K562 (cell line): ENCODE measurements around the gene OLFML3. TPM values are rescaled to one million over a fixed set of nuclear protein-coding genes. Genes with fewer than 3 reads are reported as not detected.

Source experiments
- AFF1 ChIP-seq, 2 experiments: fragments of 450-650 bp; IDR thresholded peaks; 2 replicates each; pipeline ENCODE4 v1.6.1; 2018; ENCODE audit warnings: mild to moderate bottlenecking in 2 of 2, low read depth in 1 of 2; ENCODE audit not compliant: partially characterized antibody in 2 of 2
- BCOR ChIP-seq: fragments of 450-650 bp; IDR thresholded peaks from 2 replicates; pipeline ENCODE4 v1.6.1; 2016
- FOXA3 ChIP-seq, 2 experiments: fragments of 450-650 bp in 1 of 2; sonication (generic) in 1 of 2; formaldehyde crosslinking; IDR thresholded peaks in 1 of 2; conservative IDR thresholded peaks in 1 of 2; 2 replicates each; pipeline versions ENCODE4 v1.4.0 to v1.8.0; 2020 to 2022; ENCODE audit warnings: mild to moderate bottlenecking in 2 of 2, missing genetic modification reagents in 1 of 2
- FUS ChIP-seq: fragments of 200-400 bp; formaldehyde crosslinking; optimal IDR thresholded peaks from 2 replicates; pipeline ENCODE3; 2017; ENCODE audit warnings: low read depth, low read length
- MTA3 ChIP-seq: fragments of 450-650 bp; formaldehyde crosslinking; IDR thresholded peaks from 2 replicates; pipeline ENCODE4 v1.6.1; 2017; ENCODE audit warnings: mild to moderate bottlenecking, borderline replicate concordance
- MXI1 ChIP-seq: IDR thresholded peaks from 2 replicates; pipeline ENCODE4 v1.6.1; 2011; ENCODE audit warnings: low read depth, mild to moderate bottlenecking, improper control_type of control experiment, low read length
- NFRKB ChIP-seq: fragments of 450-650 bp; IDR thresholded peaks from 2 replicates; pipeline ENCODE4 v1.6.1; 2016; ENCODE audit warnings: low read depth
- POLR2G ChIP-seq: fragments of 200-400 bp; formaldehyde crosslinking; IDR thresholded peaks from 2 replicates; pipeline ENCODE4 v1.6.1; 2017; ENCODE audit warnings: low read depth, mild to moderate bottlenecking, antibody characterized with exemption, low read length, moderate library complexity
- SFPQ ChIP-seq: fragments of 200-400 bp; formaldehyde crosslinking; IDR thresholded peaks from 2 replicates; pipeline ENCODE4 v1.6.1; 2017; ENCODE audit warnings: mild to moderate bottlenecking, low read depth, low read length, moderate library complexity
- TCFL5 ChIP-seq: fragments of 250-450 bp; sonication (Bioruptor Pico); conservative IDR thresholded peaks from 2 replicates; pipeline ENCODE4 v1.6.1; 2021; ENCODE audit warnings: mild to moderate bottlenecking, moderate library complexity, matching md5 sums
- polyA plus RNA-seq, 8 experiments: library from polyadenylated mRNA; depleted of rRNA in 4 of 8; stranded (reverse) in 5 of 8; unstranded in 3 of 8; fragments of >200 nt; fragmentation: Nextera tagmentation in 2 of 8; fragmentation: Illumina TruSeq in 1 of 8; extraction: Ambion mirVana in 2 of 8; extraction: Trizol in 1 of 8; gene quantifications; 2 replicates each; pipeline versions ENCODE4 v1.2.1 to v1.2.3, GENCODE V29; 2011 to 2014; ENCODE audit warnings: inconsistent platforms in 1 of 8, missing spikeins in 1 of 8
- total RNA-seq, 7 experiments: library from RNA; depleted of rRNA in 6 of 7; stranded (reverse); fragments of >200 nt in 6 of 7; fragmentation: Illumina TruSeq in 2 of 7; extraction: Trizol in 2 of 7; gene quantifications; 2 replicates each; pipeline versions ENCODE4 v1.2.1 to v1.2.3, GENCODE V29; 2011 to 2021; ENCODE audit warnings: low replicate concordance in 1 of 7
- TF ChIP-seq, protein P1 (sequence below): fragments of 450-650 bp; IDR thresholded peaks from 2 replicates; pipeline ENCODE4 v1.6.1; 2017; ENCODE audit warnings: antibody characterized with exemption, mild to moderate bottlenecking
- TF ChIP-seq, protein P2 (sequence below): fragments of 150-350 bp; IDR thresholded peaks from 2 replicates; pipeline ENCODE4 v1.6.1; 2014; ENCODE audit warnings: low read depth, mild to moderate bottlenecking, low read length, borderline replicate concordance

OLFML3 gene
- total and polyA plus RNA-seq, 9 of the 15 experiments (the other 6 are each of a cell fraction or from before 2014, with no cell fraction given), result 0.07 to 0.13 (median 0.07) TPM; not detected in 6

GRCh38 chr1:113929750-113930498, 49.4 kb upstream of the OLFML3 start (continued):
- TF ChIP-seq AFF1 (IDR thresholded peaks at IDR 0.05; ENCODE audit: low read depth in 1 of 2, partially characterized antibody in 2 of 2) (no peak), FUS (peak; percentile 15), TCFL5 (no peak), SFPQ (no peak), MTA3 (peak; percentile 43; the same call in 1 of the 2 replicates), BCOR (peak; percentile 18; the same call in 1 of the 2 replicates), POLR2G (peak; percentile 86), NFRKB (no peak), MXI1 (no peak), FOXA3 (CRISPR knock-in tag; conservative IDR thresholded peaks at IDR 0.05 in 1 of 2, IDR thresholded peaks at IDR 0.05 in 1 of 2) (0 out of 4 replicates have a peak, but pooled peaks of 1 of the 2 experiments have one; percentile 17)
- TF ChIP-seq, protein P1, sequence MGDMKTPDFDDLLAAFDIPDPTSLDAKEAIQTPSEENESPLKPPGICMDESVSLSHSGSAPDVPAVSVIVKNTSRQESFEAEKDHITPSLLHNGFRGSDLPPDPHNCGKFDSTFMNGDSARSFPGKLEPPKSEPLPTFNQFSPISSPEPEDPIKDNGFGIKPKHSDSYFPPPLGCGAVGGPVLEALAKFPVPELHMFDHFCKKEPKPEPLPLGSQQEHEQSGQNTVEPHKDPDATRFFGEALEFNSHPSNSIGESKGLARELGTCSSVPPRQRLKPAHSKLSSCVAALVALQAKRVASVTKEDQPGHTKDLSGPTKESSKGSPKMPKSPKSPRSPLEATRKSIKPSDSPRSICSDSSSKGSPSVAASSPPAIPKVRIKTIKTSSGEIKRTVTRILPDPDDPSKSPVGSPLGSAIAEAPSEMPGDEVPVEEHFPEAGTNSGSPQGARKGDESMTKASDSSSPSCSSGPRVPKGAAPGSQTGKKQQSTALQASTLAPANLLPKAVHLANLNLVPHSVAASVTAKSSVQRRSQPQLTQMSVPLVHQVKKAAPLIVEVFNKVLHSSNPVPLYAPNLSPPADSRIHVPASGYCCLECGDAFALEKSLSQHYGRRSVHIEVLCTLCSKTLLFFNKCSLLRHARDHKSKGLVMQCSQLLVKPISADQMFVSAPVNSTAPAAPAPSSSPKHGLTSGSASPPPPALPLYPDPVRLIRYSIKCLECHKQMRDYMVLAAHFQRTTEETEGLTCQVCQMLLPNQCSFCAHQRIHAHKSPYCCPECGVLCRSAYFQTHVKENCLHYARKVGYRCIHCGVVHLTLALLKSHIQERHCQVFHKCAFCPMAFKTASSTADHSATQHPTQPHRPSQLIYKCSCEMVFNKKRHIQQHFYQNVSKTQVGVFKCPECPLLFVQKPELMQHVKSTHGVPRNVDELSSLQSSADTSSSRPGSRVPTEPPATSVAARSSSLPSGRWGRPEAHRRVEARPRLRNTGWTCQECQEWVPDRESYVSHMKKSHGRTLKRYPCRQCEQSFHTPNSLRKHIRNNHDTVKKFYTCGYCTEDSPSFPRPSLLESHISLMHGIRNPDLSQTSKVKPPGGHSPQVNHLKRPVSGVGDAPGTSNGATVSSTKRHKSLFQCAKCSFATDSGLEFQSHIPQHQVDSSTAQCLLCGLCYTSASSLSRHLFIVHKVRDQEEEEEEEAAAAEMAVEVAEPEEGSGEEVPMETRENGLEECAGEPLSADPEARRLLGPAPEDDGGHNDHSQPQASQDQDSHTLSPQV, result no peak
- TF ChIP-seq, protein P2, sequence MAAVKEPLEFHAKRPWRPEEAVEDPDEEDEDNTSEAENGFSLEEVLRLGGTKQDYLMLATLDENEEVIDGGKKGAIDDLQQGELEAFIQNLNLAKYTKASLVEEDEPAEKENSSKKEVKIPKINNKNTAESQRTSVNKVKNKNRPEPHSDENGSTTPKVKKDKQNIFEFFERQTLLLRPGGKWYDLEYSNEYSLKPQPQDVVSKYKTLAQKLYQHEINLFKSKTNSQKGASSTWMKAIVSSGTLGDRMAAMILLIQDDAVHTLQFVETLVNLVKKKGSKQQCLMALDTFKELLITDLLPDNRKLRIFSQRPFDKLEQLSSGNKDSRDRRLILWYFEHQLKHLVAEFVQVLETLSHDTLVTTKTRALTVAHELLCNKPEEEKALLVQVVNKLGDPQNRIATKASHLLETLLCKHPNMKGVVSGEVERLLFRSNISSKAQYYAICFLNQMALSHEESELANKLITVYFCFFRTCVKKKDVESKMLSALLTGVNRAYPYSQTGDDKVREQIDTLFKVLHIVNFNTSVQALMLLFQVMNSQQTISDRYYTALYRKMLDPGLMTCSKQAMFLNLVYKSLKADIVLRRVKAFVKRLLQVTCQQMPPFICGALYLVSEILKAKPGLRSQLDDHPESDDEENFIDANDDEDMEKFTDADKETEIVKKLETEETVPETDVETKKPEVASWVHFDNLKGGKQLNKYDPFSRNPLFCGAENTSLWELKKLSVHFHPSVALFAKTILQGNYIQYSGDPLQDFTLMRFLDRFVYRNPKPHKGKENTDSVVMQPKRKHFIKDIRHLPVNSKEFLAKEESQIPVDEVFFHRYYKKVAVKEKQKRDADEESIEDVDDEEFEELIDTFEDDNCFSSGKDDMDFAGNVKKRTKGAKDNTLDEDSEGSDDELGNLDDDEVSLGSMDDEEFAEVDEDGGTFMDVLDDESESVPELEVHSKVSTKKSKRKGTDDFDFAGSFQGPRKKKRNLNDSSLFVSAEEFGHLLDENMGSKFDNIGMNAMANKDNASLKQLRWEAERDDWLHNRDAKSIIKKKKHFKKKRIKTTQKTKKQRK, result no peak
